ENCODE results near the gene CLASRP. TPM values are rescaled to one million over a fixed set of nuclear protein-coding genes. Genes with fewer than 3 reads are reported as not detected.

Gene CLASRP
- total RNA-seq, 1 experiment from 2014 or later, result 51.8 TPM

DNA sequence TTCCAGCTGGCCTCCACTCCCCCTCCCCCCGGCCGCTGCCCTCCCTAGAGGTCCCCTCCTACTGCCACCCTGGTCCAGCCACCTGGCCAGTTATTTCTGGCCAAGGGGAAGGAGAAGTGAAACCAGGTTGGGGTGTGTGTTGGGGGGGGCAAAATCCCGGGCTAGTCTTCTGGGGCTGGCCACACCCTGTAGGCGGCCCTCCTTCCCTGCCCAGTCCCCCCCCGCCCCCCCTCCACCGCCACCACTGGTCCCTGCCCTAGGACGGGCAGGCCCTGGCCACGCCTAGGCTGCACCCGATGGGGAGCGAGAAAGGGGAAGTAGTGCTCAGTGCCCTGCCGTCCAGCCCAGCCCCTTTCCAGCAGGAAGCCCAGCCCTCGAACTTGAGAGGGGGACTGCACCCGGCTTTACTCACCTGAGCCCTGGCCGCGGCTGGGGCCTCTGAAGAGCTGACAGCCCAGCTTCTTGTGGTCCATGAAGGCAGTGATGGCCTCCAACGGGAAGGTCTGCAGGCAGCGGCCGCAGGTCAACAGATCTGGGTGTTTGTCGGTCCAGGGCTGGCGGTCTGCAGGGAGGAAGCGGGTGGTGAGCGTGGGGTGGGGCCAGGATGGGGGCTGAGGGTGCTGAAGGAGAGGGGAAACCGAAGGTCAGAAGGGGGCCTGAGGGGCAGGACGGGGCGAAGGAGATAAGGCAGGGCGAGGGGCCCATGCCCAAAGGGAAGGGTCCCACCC lies 36.6 kb downstream of the CLASRP start:
- DNase-seq (ENCODE audit: low read depth in 1 of 2, low spot score in 2 of 2), result no peak
- no peaks in the 10 kb centered on the region for H3K27me3 ChIP-seq (replicated peaks)
- no peak overlapping the region for H3K4me3 ChIP-seq
- peaks cover 9% of the 10 kb centered on the region for H3K36me3 ChIP-seq
- H3K4me1 ChIP-seq (replicated peaks), result peaks cover 15% of the 10 kb centered on the region
- H3K9me3 ChIP-seq (replicated peaks), result no peaks in the 10 kb centered on the region; the same call in 1 of the 2 replicates
- H3K27ac ChIP-seq, result no peak overlapping the region

DNA sequence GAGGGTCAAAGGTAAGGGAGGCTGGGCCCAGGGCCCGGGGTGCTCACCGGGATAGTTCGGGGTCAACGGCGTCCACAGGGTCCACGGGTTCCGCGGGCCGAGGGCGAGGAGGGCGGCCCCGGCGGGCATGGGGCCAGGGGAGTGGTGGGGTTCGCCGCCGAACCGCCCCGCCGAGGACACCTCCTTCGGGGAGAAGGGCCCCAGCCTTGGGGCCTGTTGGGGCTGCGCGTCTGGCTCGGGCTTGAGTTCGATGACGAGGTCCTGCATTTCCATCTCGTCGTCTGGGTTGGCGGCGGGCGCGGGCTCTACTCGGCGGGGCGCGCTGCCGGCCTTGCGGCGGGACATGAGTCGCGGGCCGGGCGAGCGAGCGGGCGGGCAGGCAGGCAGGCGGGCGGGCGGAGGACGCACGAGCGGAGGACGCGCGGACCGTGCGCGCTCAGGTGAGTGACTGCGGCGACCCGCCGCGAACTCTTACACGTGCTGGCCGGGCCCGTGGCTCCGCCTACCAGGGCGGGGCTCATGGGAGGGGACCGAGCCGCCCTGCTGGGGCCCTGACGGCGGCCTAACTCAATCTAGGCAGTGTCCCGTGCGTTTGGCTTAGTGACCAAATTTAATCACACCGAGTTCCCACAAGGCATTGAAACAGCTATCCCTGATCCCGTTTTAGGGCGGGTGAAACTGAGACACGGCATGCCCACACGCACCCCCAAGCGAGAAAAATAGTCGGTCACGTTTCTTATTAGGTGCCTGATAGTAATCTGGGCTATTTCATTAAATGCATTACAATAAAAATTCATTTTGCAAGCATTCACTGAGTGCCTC lies 37.4 kb downstream of the CLASRP start, which contains the start of gene ZNF296:
ZNF296 (minus strand) TSS at position 450 of the 822 bp plus-strand sequence; CDS start at position 345, 105 bp downstream.
- Histone ChIP-seq H3K27me3 (replicated peaks) (no peaks in the 10 kb centered on the region), H3K4me3 (peak within 1 kb of the TSS; percentile 13; the same call in 1 of the 2 replicates), H3K27ac (no peak within 1 kb of the TSS), H3K9me3 (replicated peaks) (no peaks in the 10 kb centered on the region; the same call in 1 of the 2 replicates), H3K4me1 (replicated peaks) (peaks cover 16% of the 10 kb centered on the region), H3K36me3 (peaks cover 12% of the 10 kb centered on the region)
- no peak for DNase-seq (ENCODE audit: low read depth in 1 of 2, low spot score in 2 of 2)

DNA sequence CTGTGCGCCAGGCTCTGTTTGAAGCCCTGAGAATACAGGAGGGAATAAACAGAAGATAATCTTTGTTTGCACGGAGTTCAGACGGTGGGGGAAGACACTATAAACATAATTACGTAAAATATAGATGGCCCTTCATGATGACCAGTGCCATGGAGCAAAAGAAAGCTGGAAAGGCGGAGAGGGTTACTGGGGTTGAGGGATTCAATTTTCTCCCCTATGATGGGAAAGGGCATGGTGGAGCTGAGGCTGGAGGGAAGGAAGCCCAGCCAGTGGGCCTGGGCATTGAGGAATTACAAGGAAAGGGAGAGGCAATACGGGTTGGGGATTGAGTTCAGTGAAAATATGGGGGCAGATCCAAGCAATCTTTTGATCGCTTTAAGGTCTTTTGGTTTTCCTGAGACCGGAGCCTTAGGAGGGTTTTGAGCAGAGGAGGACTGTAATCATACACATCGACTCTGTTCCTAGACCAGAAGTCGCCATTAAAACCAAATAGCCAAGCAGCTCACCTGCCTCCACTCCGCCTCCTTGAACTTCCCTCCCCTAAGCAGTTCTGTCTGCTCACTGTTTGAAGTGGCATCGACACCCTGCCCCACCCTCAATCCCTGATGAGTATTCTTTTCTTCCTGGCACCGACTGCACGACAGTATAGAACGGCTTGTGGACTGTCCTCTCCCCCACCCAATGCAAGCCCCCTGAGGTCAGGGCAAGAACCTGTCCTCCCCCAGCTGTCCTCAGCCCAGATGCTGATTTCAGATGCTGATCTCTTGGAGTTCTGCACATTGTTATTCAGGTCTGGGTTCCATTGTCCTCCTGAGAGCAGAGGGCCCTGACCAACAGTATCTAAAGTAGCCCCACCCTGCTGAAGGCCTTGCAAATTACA lies 38.2 kb downstream of the CLASRP start:
- no peak for DNase-seq (ENCODE audit: low read depth in 1 of 2, low spot score in 2 of 2)
- Histone ChIP-seq H3K9me3 (replicated peaks) (no peaks in the 10 kb centered on the region; the same call in 1 of the 2 replicates), H3K27ac (no peak overlapping the region), H3K36me3 (peaks cover 17% of the 10 kb centered on the region), H3K4me3 (no peak overlapping the region), H3K4me1 (replicated peaks) (peaks cover 16% of the 10 kb centered on the region), H3K27me3 (replicated peaks) (no peaks in the 10 kb centered on the region)

DNA sequence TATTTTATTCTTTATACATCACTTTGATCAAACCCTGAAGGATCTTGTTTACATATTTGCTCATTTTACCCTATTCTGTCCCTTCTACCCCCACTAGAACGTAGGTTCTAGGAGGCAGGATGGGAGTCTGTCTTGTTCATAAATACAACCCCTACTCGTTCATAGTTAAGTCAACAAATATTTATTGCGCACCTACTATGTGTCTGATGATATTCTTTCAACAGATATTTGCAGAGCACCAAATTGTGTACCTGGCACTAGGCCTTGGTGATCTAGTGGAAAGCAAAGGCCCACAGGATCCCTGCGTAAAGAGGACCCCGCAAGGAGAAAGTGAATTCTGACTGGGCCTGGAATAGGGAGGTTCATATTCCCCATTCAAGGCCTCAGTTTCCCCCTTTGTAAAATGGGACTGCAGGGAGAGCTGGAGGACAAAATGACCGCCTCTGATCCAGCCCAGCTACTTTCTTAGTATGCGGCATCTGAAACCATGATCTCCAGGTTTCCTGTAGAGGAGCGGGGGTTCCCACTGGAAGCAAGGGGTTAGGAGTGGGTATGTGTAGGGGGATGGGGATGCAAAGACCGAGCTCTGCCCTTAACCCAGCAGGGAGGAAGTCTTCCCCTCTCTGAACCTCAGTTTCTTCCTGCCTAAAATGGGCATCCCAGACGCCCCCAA lies 39.7 kb downstream of the CLASRP start:
- H3K27ac ChIP-seq, result no peak overlapping the region
- peaks cover 16% of the 10 kb centered on the region for H3K4me1 ChIP-seq (replicated peaks)

DNA sequence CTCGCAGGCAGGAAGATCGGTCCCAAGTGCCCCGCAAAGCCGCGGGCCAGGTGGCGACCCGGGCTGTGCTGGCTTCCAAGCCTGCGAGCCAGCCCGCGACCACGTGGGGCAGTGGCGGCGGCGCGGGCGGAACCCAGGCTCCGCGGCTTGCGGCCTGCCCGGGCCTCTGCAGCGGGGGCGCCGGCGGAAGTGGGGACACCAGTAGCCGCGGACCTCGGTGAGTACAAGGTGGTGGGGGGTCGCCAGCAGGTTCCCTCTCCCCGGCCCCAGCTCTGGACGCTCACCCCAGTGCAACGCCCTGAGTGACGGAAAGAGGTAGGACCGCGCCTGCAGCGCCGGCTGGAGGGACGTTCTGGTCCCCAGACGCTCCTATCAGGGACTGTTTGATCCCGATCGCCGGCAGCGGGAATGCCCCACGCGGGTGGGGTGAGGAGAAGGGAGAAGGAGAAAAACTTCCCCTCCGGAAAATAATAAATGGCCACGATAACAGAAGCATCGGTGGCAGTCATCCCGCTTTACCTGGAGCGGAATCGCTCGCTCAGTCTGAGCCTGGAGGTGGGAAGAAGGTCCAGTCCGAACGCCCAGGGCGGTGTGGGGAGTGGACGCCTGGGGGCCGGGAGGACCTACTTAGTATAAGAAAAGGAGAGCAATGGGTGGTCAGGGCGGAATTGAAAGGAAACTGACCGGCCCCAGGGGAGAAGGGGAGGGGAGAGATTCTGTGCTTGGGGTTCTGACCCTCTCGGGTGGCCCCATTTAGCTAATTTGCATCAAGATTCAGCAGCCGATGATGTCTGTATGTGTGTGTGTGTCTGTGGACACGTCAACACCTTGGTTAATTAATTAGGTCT lies 40.4 kb downstream of the CLASRP start, which contains the start of gene GEMIN7:
GEMIN7 (plus strand) TSS at position 198 of the 848 bp plus-strand sequence. CDS start 10,855 bp downstream, outside the sequence.
- peak; percentile 74 to 78 for DNase-seq (ENCODE audit: low read depth in 1 of 2, low spot score in 2 of 2)
- peak within 1 kb of the TSS; percentile 77 for H3K4me3 ChIP-seq
- no peaks in the 10 kb centered on the region for H3K27me3 ChIP-seq (replicated peaks)
- H3K9me3 ChIP-seq (replicated peaks), result no peaks in the 10 kb centered on the region; the same call in 1 of the 2 replicates
- H3K27ac ChIP-seq, result peak within 1 kb of the TSS; percentile 11; the same call in 1 of the 2 replicates
- H3K4me1 ChIP-seq (replicated peaks), result peaks cover 16% of the 10 kb centered on the region
- H3K36me3 ChIP-seq, result peaks cover 26% of the 10 kb centered on the region

More for the DNA sequence above, 39.7 kb downstream of the CLASRP start:
- DNase-seq (ENCODE audit: low read depth in 1 of 2, low spot score in 2 of 2), result no peak
- H3K36me3 ChIP-seq, result peaks cover 26% of the 10 kb centered on the region
- H3K4me3 ChIP-seq, result peak overlapping the region; percentile 77
- H3K27me3 ChIP-seq (replicated peaks), result no peaks in the 10 kb centered on the region
- H3K9me3 ChIP-seq (replicated peaks), result no peaks in the 10 kb centered on the region; the same call in 1 of the 2 replicates

DNA sequence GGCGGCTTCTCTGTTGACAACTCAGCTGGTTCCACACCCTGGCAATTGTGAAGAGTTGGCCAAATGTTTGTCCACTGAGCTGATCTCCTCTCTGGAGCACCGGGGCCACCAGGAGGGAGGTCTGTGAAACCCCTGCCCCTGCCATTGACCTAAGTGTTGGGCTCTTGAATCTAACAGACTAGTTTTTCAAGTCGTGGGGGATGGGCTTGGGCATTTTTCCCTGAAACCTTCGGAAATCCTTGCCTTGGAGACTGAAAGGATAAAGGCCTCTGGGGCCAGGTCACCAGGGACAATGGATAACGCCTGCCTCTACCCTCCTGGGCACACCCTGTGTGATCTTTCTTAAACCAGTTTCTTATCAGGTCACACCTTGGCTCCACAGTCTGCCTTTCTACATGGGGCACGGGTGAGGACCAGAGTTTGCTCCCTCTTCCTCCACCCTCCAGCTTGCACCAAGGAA lies 41.1 kb downstream of the CLASRP start:
- Histone ChIP-seq H3K27me3 (replicated peaks) (no peaks in the 10 kb centered on the region), H3K27ac (no peak overlapping the region), H3K4me3 (peak overlapping the region; percentile 77), H3K9me3 (replicated peaks) (no peaks in the 10 kb centered on the region; the same call in 1 of the 2 replicates), H3K36me3 (peaks cover 32% of the 10 kb centered on the region), H3K4me1 (replicated peaks) (peaks cover 16% of the 10 kb centered on the region)
- no peak for DNase-seq (ENCODE audit: low read depth in 1 of 2, low spot score in 2 of 2)

DNA sequence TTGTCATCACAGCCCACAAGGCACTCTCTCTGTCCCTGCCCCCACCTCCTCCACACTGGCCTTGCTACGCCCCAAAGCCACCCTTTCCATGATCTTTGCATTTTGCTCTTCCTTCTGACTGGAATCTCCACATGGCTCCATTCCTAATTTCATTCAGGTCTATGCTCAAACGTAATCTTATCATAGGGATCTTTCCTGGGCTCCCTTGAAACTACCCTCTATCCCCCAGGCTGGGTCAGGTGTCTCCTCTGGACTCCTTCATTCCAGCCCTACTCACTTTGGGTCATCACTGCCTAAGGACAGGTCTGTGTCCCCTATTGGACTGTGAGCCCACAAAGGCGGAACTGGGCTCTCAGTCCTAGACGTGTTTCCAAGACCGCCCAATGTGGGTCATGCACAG lies 43.3 kb downstream of the CLASRP start:
- Histone ChIP-seq H3K27me3 (replicated peaks) (no peaks in the 10 kb centered on the region), H3K4me1 (replicated peaks) (peaks cover 12% of the 10 kb centered on the region), H3K9me3 (replicated peaks) (no peaks in the 10 kb centered on the region), H3K4me3 (no peak overlapping the region), H3K36me3 (peaks cover 42% of the 10 kb centered on the region), H3K27ac (no peak overlapping the region)
- DNase-seq (ENCODE audit: low read depth in 1 of 2, low spot score in 2 of 2), result no peak

DNA sequence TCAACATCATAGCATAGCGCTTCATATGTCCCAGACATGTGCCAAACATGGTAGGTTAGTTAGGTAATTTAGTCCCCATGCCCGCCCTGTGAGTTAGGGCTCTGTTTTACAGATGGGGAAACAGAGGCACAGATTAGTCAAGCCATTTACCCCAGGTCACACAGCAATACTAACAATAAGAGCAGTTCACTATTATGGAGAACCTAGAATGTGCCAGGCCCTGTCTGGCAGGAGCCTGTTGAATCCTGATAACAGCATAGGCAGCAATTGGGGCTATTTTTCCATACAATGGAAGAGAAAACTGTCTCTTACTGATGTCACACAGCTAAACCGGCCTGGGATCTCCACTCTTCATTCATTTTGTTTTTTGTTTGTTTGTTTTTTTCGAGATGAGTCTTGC lies 47.6 kb downstream of the CLASRP start:
- H3K36me3 ChIP-seq, result peaks cover 57% of the 10 kb centered on the region

DNA sequence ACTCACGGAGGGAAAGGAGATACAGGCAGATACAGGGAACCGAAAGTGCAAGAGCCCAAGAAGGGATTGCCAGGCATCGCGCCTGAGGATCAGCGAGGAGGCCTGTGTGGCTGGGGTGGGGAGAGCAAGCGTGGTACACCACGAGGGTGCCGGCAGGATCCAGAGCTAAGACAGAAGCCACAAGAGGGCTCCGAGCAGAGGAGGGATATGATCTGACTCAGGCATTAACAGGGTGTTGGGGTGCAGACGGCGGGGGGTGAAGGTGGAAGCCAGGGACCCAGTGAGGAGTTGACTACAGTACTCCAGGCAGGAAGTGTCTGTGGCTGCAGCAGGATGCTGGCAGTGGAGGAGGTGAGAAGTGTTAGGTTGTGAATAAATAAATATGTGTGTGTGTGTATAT lies 48.7 kb downstream of the CLASRP start:
- Histone ChIP-seq H3K9me3 (replicated peaks) (no peaks in the 10 kb centered on the region), H3K36me3 (peaks cover 47% of the 10 kb centered on the region), H3K27ac (no peak overlapping the region), H3K4me1 (replicated peaks) (peaks cover 5% of the 10 kb centered on the region), H3K27me3 (replicated peaks) (no peaks in the 10 kb centered on the region), H3K4me3 (no peak overlapping the region)
- DNase-seq (ENCODE audit: low read depth in 1 of 2, low spot score in 2 of 2), result no peak

More for the DNA sequence above, 47.6 kb downstream of the CLASRP start:
- Histone ChIP-seq H3K4me1 (replicated peaks) (peaks cover 5% of the 10 kb centered on the region), H3K9me3 (replicated peaks) (no peaks in the 10 kb centered on the region), H3K27me3 (replicated peaks) (no peaks in the 10 kb centered on the region), H3K27ac (no peak overlapping the region), H3K4me3 (no peak overlapping the region)
- DNase-seq (ENCODE audit: low read depth in 1 of 2, low spot score in 2 of 2), result no peak

DNA sequence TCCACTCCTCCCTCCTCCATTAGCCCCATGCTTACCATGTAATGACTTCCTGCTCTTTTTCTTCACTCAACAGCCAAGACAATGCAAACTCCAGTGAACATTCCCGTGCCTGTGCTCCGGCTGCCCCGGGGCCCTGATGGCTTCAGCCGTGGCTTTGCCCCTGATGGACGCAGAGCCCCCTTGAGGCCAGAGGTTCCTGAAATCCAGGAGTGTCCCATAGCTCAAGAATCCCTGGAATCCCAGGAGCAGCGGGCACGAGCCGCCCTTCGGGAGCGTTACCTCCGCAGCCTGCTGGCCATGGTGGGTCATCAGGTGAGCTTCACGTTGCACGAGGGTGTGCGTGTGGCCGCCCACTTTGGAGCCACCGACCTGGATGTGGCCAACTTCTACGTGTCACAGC lies 51.2 kb downstream of the CLASRP start:
- no peak for DNase-seq (ENCODE audit: low read depth in 1 of 2, low spot score in 2 of 2)
- Histone ChIP-seq H3K27ac (no peak overlapping the region), H3K4me1 (replicated peaks) (peaks cover 17% of the 10 kb centered on the region), H3K27me3 (replicated peaks) (no peaks in the 10 kb centered on the region), H3K9me3 (replicated peaks) (no peaks in the 10 kb centered on the region), H3K36me3 (peaks cover 46% of the 10 kb centered on the region), H3K4me3 (no peak overlapping the region)

DNA sequence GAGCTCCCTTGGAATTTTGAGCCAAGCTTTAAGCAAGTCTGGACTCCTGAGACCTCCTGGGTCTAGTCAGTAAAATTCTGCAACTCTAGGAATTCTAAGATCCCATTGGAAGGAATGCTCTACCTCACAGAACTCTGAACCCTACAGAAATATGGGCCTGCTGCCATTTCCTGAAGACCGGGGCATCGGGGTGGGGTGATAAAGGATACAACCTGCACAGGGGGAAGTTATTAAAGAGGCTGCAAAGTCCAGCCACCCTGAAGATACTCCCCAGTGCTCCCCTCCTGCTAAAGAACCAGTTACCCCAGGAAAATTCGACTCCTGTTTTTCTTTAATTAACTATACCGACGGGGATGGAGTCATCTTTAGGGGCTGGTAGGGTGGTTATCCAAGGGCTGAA lies 51.8 kb downstream of the CLASRP start:
- no peak overlapping the region for H3K4me3 ChIP-seq
- H3K36me3 ChIP-seq, result peaks cover 45% of the 10 kb centered on the region
- no peaks in the 10 kb centered on the region for H3K9me3 ChIP-seq (replicated peaks)
- no peak for DNase-seq (ENCODE audit: low read depth in 1 of 2, low spot score in 2 of 2)
- H3K27me3 ChIP-seq (replicated peaks), result no peaks in the 10 kb centered on the region
- H3K4me1 ChIP-seq (replicated peaks), result peaks cover 17% of the 10 kb centered on the region
- H3K27ac ChIP-seq, result no peak overlapping the region
